ENCODE results near the gene KIF25. TPM values are rescaled to one million over a fixed set of nuclear protein-coding genes. Genes with fewer than 3 reads are reported as not detected.

KIF25 gene
- total RNA-seq, 1 experiment from 2014 or later, result 0.59 TPM

DNA sequence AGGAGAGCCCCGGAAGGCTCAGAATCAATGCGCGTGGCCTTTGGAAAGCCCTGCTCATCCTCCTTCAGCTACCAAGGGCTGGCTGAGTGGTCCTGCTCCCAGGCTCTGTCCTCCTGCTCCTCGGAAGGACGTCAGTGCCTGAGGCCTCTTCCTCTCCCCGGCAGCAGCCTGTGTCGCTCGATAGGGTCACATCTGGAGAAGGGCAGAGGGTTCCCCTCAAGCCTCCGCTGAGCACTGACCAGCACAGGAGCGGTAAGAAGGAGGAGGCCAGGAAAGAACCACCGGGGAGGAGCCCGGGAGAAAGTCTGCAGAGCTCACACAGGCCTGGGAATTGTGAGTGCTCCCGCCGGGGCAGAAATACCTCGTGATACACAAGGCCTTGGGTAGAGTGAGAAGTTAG, 21.2 kb downstream of the KIF25 start:
- Histone ChIP-seq H3K9me3 (ENCODE audit: control insufficient read depth, low read depth, low read length) (no peaks in the 10 kb centered on the region), H3K79me1 (ENCODE audit: insufficient read depth, low read depth, low read length, poor library complexity, severe bottlenecking) (no peaks in the 10 kb centered on the region), H3K14ac (ENCODE audit: insufficient read depth, low read length) (no peak overlapping the region), H3K9ac (ENCODE audit: extremely low read depth, insufficient read length, low read length) (no peak overlapping the region), H3K56ac (ENCODE audit: insufficient read length, low read depth, low read length) (no peak overlapping the region), H3K18ac (ENCODE audit: insufficient read length, low read depth, low read length) (no peak overlapping the region), H4K8ac (replicated peaks; ENCODE audit: insufficient read length, low read depth, low read length) (no peak overlapping the region), H3K23me2 (ENCODE audit: insufficient read length, low read depth, low read length, poor library complexity, severe bottlenecking) (no peaks in the 10 kb centered on the region), H2BK15ac (ENCODE audit: low read depth, low read length) (no peak overlapping the region), H4K91ac (ENCODE audit: insufficient read length, low read depth, low read length) (no peak overlapping the region), H3K4me2 (ENCODE audit: insufficient read depth, insufficient read length, low read length) (no peak overlapping the region), H3K23ac (ENCODE audit: insufficient read length, low read depth, low read length) (no peak overlapping the region), H3K27ac (ENCODE audit: insufficient read length, low read depth, low read length) (no peak overlapping the region), H3K79me2 (ENCODE audit: insufficient read depth, low read length) (no peaks in the 10 kb centered on the region), H3K4ac (ENCODE audit: low read depth, low read length) (no peak overlapping the region), H2BK12ac (ENCODE audit: insufficient read length, low read depth, low read length) (no peak overlapping the region), H3K4me1 (ENCODE audit: insufficient read depth, low read length) (no peaks in the 10 kb centered on the region), H2AFZ (ENCODE audit: low read length) (no peak overlapping the region), H3T11ph (ENCODE audit: low read length) (no peak overlapping the region), H2BK5ac (ENCODE audit: insufficient read length, low read length) (no peak overlapping the region), H4K20me1 (ENCODE audit: control insufficient read depth, insufficient read depth, insufficient read length) (no peaks in the 10 kb centered on the region), H4K5ac (ENCODE audit: insufficient read length, low read depth, low read length) (no peak overlapping the region), H2AK5ac (ENCODE audit: insufficient read length, low read length) (no peak overlapping the region), H2BK20ac (ENCODE audit: low read depth, low read length, poor library complexity, severe bottlenecking) (no peak overlapping the region), H2BK120ac (ENCODE audit: low read depth, low read length, poor library complexity, severe bottlenecking) (no peak overlapping the region), H3K27me3 (ENCODE audit: insufficient read depth, low read length) (no peaks in the 10 kb centered on the region)
- DNase-seq, result no peak
- WGBS (ENCODE audit: extremely low coverage, insufficient read length, low lambda C conversion rate), result no CpG with 5 or more reads among the region's 15 CpGs
- H3K27ac Mint-ChIP-seq, result no peak overlapping the region
- H3K4me3 Mint-ChIP-seq, result no peak overlapping the region
- TF ChIP-seq, protein P1, sequence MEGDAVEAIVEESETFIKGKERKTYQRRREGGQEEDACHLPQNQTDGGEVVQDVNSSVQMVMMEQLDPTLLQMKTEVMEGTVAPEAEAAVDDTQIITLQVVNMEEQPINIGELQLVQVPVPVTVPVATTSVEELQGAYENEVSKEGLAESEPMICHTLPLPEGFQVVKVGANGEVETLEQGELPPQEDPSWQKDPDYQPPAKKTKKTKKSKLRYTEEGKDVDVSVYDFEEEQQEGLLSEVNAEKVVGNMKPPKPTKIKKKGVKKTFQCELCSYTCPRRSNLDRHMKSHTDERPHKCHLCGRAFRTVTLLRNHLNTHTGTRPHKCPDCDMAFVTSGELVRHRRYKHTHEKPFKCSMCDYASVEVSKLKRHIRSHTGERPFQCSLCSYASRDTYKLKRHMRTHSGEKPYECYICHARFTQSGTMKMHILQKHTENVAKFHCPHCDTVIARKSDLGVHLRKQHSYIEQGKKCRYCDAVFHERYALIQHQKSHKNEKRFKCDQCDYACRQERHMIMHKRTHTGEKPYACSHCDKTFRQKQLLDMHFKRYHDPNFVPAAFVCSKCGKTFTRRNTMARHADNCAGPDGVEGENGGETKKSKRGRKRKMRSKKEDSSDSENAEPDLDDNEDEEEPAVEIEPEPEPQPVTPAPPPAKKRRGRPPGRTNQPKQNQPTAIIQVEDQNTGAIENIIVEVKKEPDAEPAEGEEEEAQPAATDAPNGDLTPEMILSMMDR (conservative IDR thresholded peaks at IDR 0.05), result no peak
- peaks cover 0 to 11% (median 0%) of the 10 kb centered on the region in 3 experiments; a peak in 3 of 7 replicates for H3K36me3 Mint-ChIP-seq (ENCODE audit: insufficient read depth in 1 of 3, low read depth in 3 of 3)
- peaks cover 1 to 4% of the 10 kb centered on the region in 2 experiments; a peak in 2 of 5 replicates for H3K9me3 Mint-ChIP-seq
- H3K4me1 Mint-ChIP-seq, result peaks cover 13 to 14% of the 10 kb centered on the region in 2 experiments
- no peaks in the 10 kb centered on the region; the same call in 1 of the 2 replicates for H3K27me3 Mint-ChIP-seq (ENCODE audit: low read depth)

Measured in H9 (cell line).